Suprapubic skin (tissue), 4 donors: ENCODE data around the gene SUGT1.
"Not testable (repeated sequence)": the region's sequence is repeated elsewhere in the genome, so short reads cannot be mapped to it uniquely, and the experiment has no call there.

Source experiments
- CTCF ChIP-seq, 2 donors: fragments of 200-600 bp in 1 of 2; fragments of 450-650 bp in 1 of 2; sonication (generic) in 1 of 2; IDR thresholded peaks; one replicate each; pipeline ENCODE4 v1.5.1; 2016 to 2019; ENCODE audit warnings: antibody characterized with exemption in 2 of 2, mild to moderate bottlenecking in 1 of 2, moderate library complexity in 1 of 2
- EP300 ChIP-seq: sonication (generic); formaldehyde crosslinking; IDR thresholded peaks from one replicate; pipeline ENCODE4 v1.6.1; 2017; ENCODE audit warnings: antibody characterized with exemption
- POLR2A ChIP-seq, 2 donors: fragments of 450-650 bp; IDR thresholded peaks; one replicate each; pipeline ENCODE4 v1.6.1; 2017; ENCODE audit warnings: antibody characterized with exemption in 2 of 2, mild to moderate bottlenecking in 2 of 2, moderate library complexity in 2 of 2
- POLR2AphosphoS5 ChIP-seq, 3 donors: sonication (generic); formaldehyde crosslinking; IDR thresholded peaks; one replicate each; pipeline ENCODE4 v1.6.1; 2017; ENCODE audit warnings: antibody characterized with exemption in 3 of 3

DNA sequence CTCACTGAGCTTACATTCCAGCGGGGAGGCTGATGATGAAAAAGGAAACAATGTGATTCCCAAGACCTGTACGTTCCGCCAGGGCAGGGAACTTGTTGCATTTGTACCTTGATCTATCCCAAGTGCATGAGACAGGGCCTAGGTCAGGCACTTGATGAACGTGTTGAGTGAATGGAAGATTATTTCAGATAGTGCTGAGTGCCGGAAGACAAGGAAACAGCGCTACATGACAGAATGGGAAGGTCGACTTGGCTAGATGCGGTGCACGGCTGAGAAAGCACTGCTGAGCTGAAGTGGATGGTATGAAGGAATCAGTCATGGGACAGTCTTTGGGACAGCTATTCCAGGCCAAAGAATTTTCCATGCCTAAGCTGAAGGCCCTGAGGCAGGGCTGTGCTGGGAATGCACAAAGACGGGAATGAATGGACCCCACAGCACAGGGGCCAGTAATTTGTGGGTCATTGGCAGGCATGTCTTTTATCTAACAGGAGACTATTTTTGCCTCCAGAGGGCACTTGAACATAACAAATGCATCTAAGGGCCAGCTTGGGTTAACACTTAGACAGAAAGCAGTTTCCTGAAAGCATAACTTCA is 43.5 kb upstream of the SUGT1 start:
- not testable (repeated sequence) for TF ChIP-seq POLR2A (IDR thresholded peaks at IDR 0.05); POLR2AphosphoS5 (IDR thresholded peaks at IDR 0.05); EP300
- peak in 1 of 2 donors; percentile 23 for TF ChIP-seq CTCF (IDR thresholded peaks at IDR 0.05)
